GM12892 (cell line): ENCODE measurements around the gene VWA7.

Experiments used
- POLR2A ChIP-seq: IDR thresholded peaks from 2 replicates; pipeline ENCODE4 v1.6.1; 2011; ENCODE audit warnings: low read depth, low read length, control low read depth
- POLR2AphosphoS5 ChIP-seq: IDR thresholded peaks from 2 replicates; pipeline ENCODE4 v1.6.1; 2011; ENCODE audit warnings: low read depth, low read length, control low read depth
- TAF1 ChIP-seq: IDR thresholded peaks from 2 replicates; pipeline ENCODE4 v1.6.1; 2011; ENCODE audit warnings: low read depth, mild to moderate bottlenecking, control low read depth, low read length, borderline replicate concordance

GRCh38 chr6:31722173-31722572 lies 55.0 kb downstream of the VWA7 start:
- no peak for TF ChIP-seq POLR2A
- no peak for TF ChIP-seq POLR2AphosphoS5
- no peak for TF ChIP-seq TAF1
